H1 (cell line): ENCODE data around the gene AHSG. TPM values are rescaled to one million over a fixed set of nuclear protein-coding genes. Genes with fewer than 3 reads are reported as not detected.

Experiments
- CTCF ChIA-PET: fragments of 300-600 bp; sonication (Branson Sonifier 250); formaldehyde crosslinking; loops from one replicate; lab custom pipeline; 2021; ENCODE audit not compliant: partially characterized antibody; lab: Charles Lee
- POLR2A ChIA-PET: fragments of 300-600 bp; sonication (Branson Sonifier 250); formaldehyde crosslinking; loops from one replicate; lab custom pipeline; 2021; ENCODE audit warnings: inconsistent platforms; ENCODE audit not compliant: partially characterized antibody; lab: Charles Lee
- DNase-seq, 2 experiments: peaks; one replicate each; pipeline versions ENCODE4 v3.0.0 to v3.0.0-alpha.2; 2010 to 2022; ENCODE audit warnings: low spot score in 2 of 2, low read depth in 1 of 2, mixed read lengths in 1 of 2
- FAIRE-seq: peaks from 2 replicates; lab custom pipeline; 2011; peaks lifted over from hg19 to GRCh38; lab: Jason Lieb, UNC
- H2AFZ ChIP-seq: 2 replicates; pipeline ENCODE4 v1.8.1; 2012; ENCODE audit warnings: low read length, inconsistent platforms
- H2AK5ac ChIP-seq: 2 replicates; pipeline ENCODE4 v1.6.1; 2013; ENCODE audit warnings: low read depth, low read length
- H2BK120ac ChIP-seq: replicated peaks from 2 replicates; pipeline ENCODE3; 2013; ENCODE audit warnings: low read depth, low read length, inconsistent platforms
- H2BK12ac ChIP-seq: 2 replicates; pipeline ENCODE4 v1.6.1; 2013; ENCODE audit warnings: low read depth, low read length
- H2BK15ac ChIP-seq: 2 replicates; pipeline ENCODE4 v1.6.1; 2013; ENCODE audit warnings: low read length
- H2BK20ac ChIP-seq: 2 replicates; pipeline ENCODE4 v1.6.1; 2013; ENCODE audit warnings: low read length
- H2BK5ac ChIP-seq: 2 replicates; pipeline ENCODE4 v1.6.1; 2013; ENCODE audit warnings: low read depth, low read length
- H3K14ac ChIP-seq: 2 replicates; pipeline ENCODE4 v1.6.1; 2013; ENCODE audit warnings: inconsistent platforms; ENCODE audit not compliant: insufficient read length
- H3K18ac ChIP-seq: 2 replicates; pipeline ENCODE4 v1.6.1; 2013; ENCODE audit warnings: low read length; ENCODE audit errors: extremely low read depth
- H3K23ac ChIP-seq: 2 replicates; pipeline ENCODE4 v1.6.1; 2013; ENCODE audit warnings: inconsistent platforms; ENCODE audit not compliant: insufficient read length
- H3K23me2 ChIP-seq: 2 replicates; pipeline ENCODE4 v1.6.1; 2013; ENCODE audit warnings: low read depth, low read length
- H3K27ac ChIP-seq: 2 replicates; pipeline ENCODE4 v1.6.1; 2011; ENCODE audit warnings: low read depth, low read length, inconsistent platforms
- H3K27me3 ChIP-seq, 4 experiments: replicated peaks in 1 of 4; 1 replicate in 1 of 4; 2 replicates in 3 of 4; pipeline versions ENCODE4 v1.6.1 to v1.8.1; 2011 to 2013; ENCODE audit warnings: low read length in 3 of 4, mild to moderate bottlenecking in 3 of 4, inconsistent platforms in 2 of 4, mixed read lengths in 2 of 4, moderate library complexity in 1 of 4; ENCODE audit not compliant: control insufficient read depth in 3 of 4, insufficient read depth in 3 of 4; ENCODE audit errors: extremely low read depth in 1 of 4
- H3K36me3 ChIP-seq, 4 experiments: 2 replicates each; pipeline versions ENCODE4 v1.6.1 to v1.8.1; 2011 to 2013; ENCODE audit warnings: mild to moderate bottlenecking in 4 of 4, low read length in 3 of 4, moderate library complexity in 2 of 4, control low read depth in 1 of 4, inconsistent platforms in 1 of 4; ENCODE audit not compliant: insufficient read depth in 4 of 4, control insufficient read depth in 2 of 4
- H3K4ac ChIP-seq: replicated peaks from 2 replicates; pipeline ENCODE3; 2013; ENCODE audit warnings: low read length, low read depth, mixed read lengths, inconsistent platforms; ENCODE audit not compliant: insufficient read length
- H3K4me1 ChIP-seq, 4 experiments: replicated peaks in 1 of 4; 1 replicate in 1 of 4; 2 replicates in 3 of 4; pipeline versions ENCODE4 v1.6.1 to v1.8.1; 2011 to 2013; ENCODE audit warnings: low read length in 3 of 4, inconsistent platforms in 2 of 4, mixed read lengths in 1 of 4; ENCODE audit not compliant: insufficient read depth in 4 of 4, control insufficient read depth in 3 of 4
- H3K4me2 ChIP-seq, 2 experiments: 2 replicates each; pipeline versions ENCODE4 v1.6.1 to v1.8.1; 2011 to 2013; ENCODE audit warnings: low read depth in 2 of 2, low read length in 2 of 2, control low read depth in 1 of 2, inconsistent platforms in 1 of 2, mild to moderate bottlenecking in 1 of 2; ENCODE audit not compliant: insufficient read depth in 1 of 2
- H3K4me3 ChIP-seq, 4 experiments: fragments of 200-600, 300-600 bp in 1 of 4; sonication (generic), shearing (Covaris generic), sonication (Bioruptor Twin) in 1 of 4; 2 replicates each; pipeline versions ENCODE4 v1.5.1 to v1.8.1; 2011 to 2016; ENCODE audit warnings: low read length in 4 of 4, low read depth in 3 of 4, control low read depth in 2 of 4, inconsistent platforms in 2 of 4, mild to moderate bottlenecking in 2 of 4, mixed read lengths in 1 of 4, moderate library complexity in 1 of 4; ENCODE audit not compliant: insufficient read depth in 2 of 4; ENCODE audit errors: extremely low read depth in 1 of 4
- H3K56ac ChIP-seq: replicated peaks from 2 replicates; pipeline ENCODE3; 2013; ENCODE audit warnings: low read depth, mild to moderate bottlenecking, mixed read lengths, low read length, inconsistent platforms; ENCODE audit not compliant: insufficient read length
- H3K79me1 ChIP-seq: 2 replicates; pipeline ENCODE4 v1.6.1; 2013; ENCODE audit warnings: low read depth, low read length, control low read depth
- H3K79me2 ChIP-seq, 2 experiments: 2 replicates each; pipeline versions ENCODE4 v1.6.1 to v1.8.1; 2012 to 2013; ENCODE audit warnings: low read length in 2 of 2, mild to moderate bottlenecking in 2 of 2, inconsistent platforms in 1 of 2; ENCODE audit not compliant: insufficient read depth in 2 of 2, control insufficient read depth in 1 of 2
- H3K9ac ChIP-seq, 4 experiments: replicated peaks in 1 of 4; 1 replicate in 1 of 4; 2 replicates in 3 of 4; pipeline versions ENCODE4 v1.6.1 to v1.8.1; 2011 to 2013; ENCODE audit warnings: low read depth in 3 of 4, low read length in 3 of 4, control low read depth in 2 of 4, mild to moderate bottlenecking in 2 of 4, moderate library complexity in 2 of 4, inconsistent platforms in 1 of 4; ENCODE audit errors: extremely low read depth in 1 of 4
- H3K9me3 ChIP-seq, 2 experiments: 2 replicates each; pipeline versions ENCODE4 v1.6.1 to v1.8.1; 2012 to 2013; ENCODE audit warnings: mild to moderate bottlenecking in 2 of 2, moderate library complexity in 2 of 2, control low read depth in 1 of 2, inconsistent platforms in 1 of 2, low read depth in 1 of 2, low read length in 1 of 2, mixed read lengths in 1 of 2; ENCODE audit not compliant: insufficient read depth in 2 of 2
- H4K20me1 ChIP-seq, 2 experiments: replicated peaks in 1 of 2; 2 replicates each; pipeline versions ENCODE3 to v1.8.1; 2011 to 2013; ENCODE audit warnings: inconsistent platforms in 2 of 2, low read length in 2 of 2, mild to moderate bottlenecking in 1 of 2; ENCODE audit not compliant: insufficient read depth in 2 of 2, control insufficient read depth in 1 of 2
- H4K5ac ChIP-seq: 2 replicates; pipeline ENCODE4 v1.6.1; 2013; ENCODE audit warnings: low read length, low read depth, mixed read lengths, inconsistent platforms; ENCODE audit not compliant: insufficient read length
- H4K8ac ChIP-seq: 2 replicates; pipeline ENCODE4 v1.8.0; 2013; ENCODE audit warnings: mild to moderate bottlenecking, moderate library complexity, low read length, inconsistent platforms; ENCODE audit not compliant: insufficient read depth; ENCODE audit errors: extremely low read depth
- H4K91ac ChIP-seq: replicated peaks from 2 replicates; pipeline ENCODE3; 2013; ENCODE audit warnings: low read length, mixed read lengths, inconsistent platforms; ENCODE audit not compliant: insufficient read length
- ASH2L ChIP-seq: fragments of 200-600, 300-600 bp; sonication (generic); IDR thresholded peaks from one replicate; pipeline ENCODE4 v1.7.1; 2017; ENCODE audit warnings: low read length
- CHD2 ChIP-seq: IDR thresholded peaks from 2 replicates; pipeline ENCODE4 v1.6.1; 2012; ENCODE audit warnings: low read length, improper control_type of control experiment
- JUND ChIP-seq: IDR thresholded peaks from 2 replicates; pipeline ENCODE4 v1.6.1; 2011; ENCODE audit warnings: mild to moderate bottlenecking, improper control_type of control experiment, low read length
- PHF8 ChIP-seq: fragments of 200-600 bp; sonication (generic); conservative IDR thresholded peaks from 2 replicates; pipeline ENCODE4 v1.7.1; 2012; ENCODE audit warnings: low read depth, mild to moderate bottlenecking, inconsistent platforms, low read length, moderate library complexity
- POLR2AphosphoS5 ChIP-seq: IDR thresholded peaks from 2 replicates; pipeline ENCODE4 v1.6.1; 2011; ENCODE audit warnings: low read depth, low read length
- RAD21 ChIP-seq, 2 experiments: IDR thresholded peaks in 1 of 2; conservative IDR thresholded peaks in 1 of 2; 2 replicates each; pipeline ENCODE4 v1.6.1; 2011; ENCODE audit warnings: low read depth in 2 of 2, low read length in 2 of 2, improper control_type of control experiment in 1 of 2, inconsistent platforms in 1 of 2, mild to moderate bottlenecking in 1 of 2, moderate library complexity in 1 of 2
- RBBP5 ChIP-seq: IDR thresholded peaks from 2 replicates; pipeline ENCODE4 v1.7.1; 2012; ENCODE audit warnings: low read depth, mild to moderate bottlenecking, inconsistent platforms, low read length, moderate library complexity, borderline replicate concordance
- RNF2 ChIP-seq: fragments of 200-900, 300-1000 bp; sonication (generic); IDR thresholded peaks from 2 replicates; pipeline ENCODE4 v1.7.1; 2016; ENCODE audit warnings: borderline replicate concordance, low read depth, mild to moderate bottlenecking, antibody characterized with exemption, low read length; ENCODE audit not compliant: poor library complexity, severe bottlenecking; ENCODE audit errors: missing control alignments
- SAP30 ChIP-seq: fragments of 300-600 bp; sonication (generic); IDR thresholded peaks from 2 replicates; pipeline ENCODE4 v1.7.1; 2012; ENCODE audit warnings: low read length, moderate library complexity, mild to moderate bottlenecking, inconsistent platforms; ENCODE audit not compliant: insufficient read depth, insufficient replicate concordance
- SIN3A ChIP-seq, 2 experiments: IDR thresholded peaks in 1 of 2; conservative IDR thresholded peaks in 1 of 2; 2 replicates each; pipeline ENCODE4 v1.6.1; 2011 to 2012; ENCODE audit warnings: low read length in 2 of 2, improper control_type of control experiment in 1 of 2, low read depth in 1 of 2, mild to moderate bottlenecking in 1 of 2
- SP2 ChIP-seq: IDR thresholded peaks from 2 replicates; pipeline ENCODE4 v1.6.1; 2012; ENCODE audit warnings: mild to moderate bottlenecking, low read length, inconsistent platforms
- USF2 ChIP-seq: IDR thresholded peaks from 2 replicates; pipeline ENCODE4 v1.6.1; 2011; ENCODE audit warnings: low read length, improper control_type of control experiment
- WGBS, 2 experiments: shearing (Covaris generic) in 1 of 2; methylation state at CpG; one replicate each; pipeline versions ENCODE4 v1.1.6 to v1.1.7; 2013 to 2015; ENCODE audit warnings: low lambda C conversion rate in 2 of 2, mixed read lengths in 2 of 2, inconsistent platforms in 1 of 2, low coverage in 1 of 2, missing lambda C conversion rate in 1 of 2; ENCODE audit not compliant: insufficient replicate concordance in 2 of 2, insufficient coverage in 1 of 2, insufficient read length in 1 of 2; ENCODE audit errors: extremely low coverage in 1 of 2, missing lambda C conversion rate in 1 of 2; 5-methylcytosine and 5-hydroxymethylcytosine counted together
- polyA plus RNA-seq, 7 experiments: library from polyadenylated mRNA; depleted of rRNA in 3 of 7; stranded (reverse) in 5 of 7; unstranded in 2 of 7; fragments of >200 nt in 5 of 7; fragments of 200-250 nt in 2 of 7; gene quantifications; 1 replicate in 5 of 7; 2 replicates in 1 of 7; 4 replicates in 1 of 7; pipeline versions ENCODE4 v1.2.1 to v1.2.3, GENCODE V29; 2011 to 2013; ENCODE audit warnings: missing spikeins in 2 of 7, mixed read lengths in 2 of 7
- total RNA-seq: library from RNA; stranded (reverse); fragmentation: NEBNext Ultra II Directional; extraction: Animal tissue kit (Norgen Biotek cat#: 25700); gene quantifications from 2 replicates; pipeline ENCODE4 v1.2.1, GENCODE V29; 2021

Gene AHSG
- total and polyA plus RNA-seq, 2 of the 8 experiments (the other 6 are each of a cell fraction or from before 2014, with no cell fraction given) = 0.68 to 0.78 TPM

GRCh38 chr3:186598794-186599141 is 14.1 kb upstream of the AHSG start:
- Histone ChIP-seq H3K4me2 (no peak overlapping the region), H4K91ac (no peak overlapping the region), H3K56ac (peak overlapping the region; percentile 39), H3K4me3 (no peak overlapping the region), H3K27ac (no peak overlapping the region), H3K36me3 (no peaks in the 10 kb centered on the region), H3K79me1 (no peaks in the 10 kb centered on the region), H4K5ac (no peak overlapping the region), H3K4ac (no peak overlapping the region), H2BK12ac (no peak overlapping the region), H2AFZ (no peak overlapping the region), H2BK20ac (no peak overlapping the region), H2BK5ac (no peak overlapping the region; the same call in 1 of the 2 replicates), H2AK5ac (no peak overlapping the region), H2BK120ac (no peak overlapping the region), H3K23me2 (no peaks in the 10 kb centered on the region), H2BK15ac (no peak overlapping the region), H3K27me3 (no peaks in the 10 kb centered on the region; a peak in 1 of 7 replicates), H3K23ac (no peak overlapping the region), H3K9me3 (no peaks in the 10 kb centered on the region), H3K18ac (no peak overlapping the region), H3K9ac (no peak overlapping the region), H3K14ac (no peak overlapping the region), H4K8ac (no peak overlapping the region), H3K4me1 (no peaks in the 10 kb centered on the region), H4K20me1 (no peaks in the 10 kb centered on the region), H3K79me2 (no peaks in the 10 kb centered on the region)
- ChIA-PET CTCF (interaction anchor here (0.9 to 23.7 kb wide), 2 partner anchors 9 to 15 kb away, joined by 4 to 333 read pairs; partner anchors contain the start of gene AHSG), POLR2A (interaction anchor here (1.0 to 10.2 kb wide), 2 partner anchors 16 to 185 kb away, joined by 3 to 85 read pairs; partner anchors contain the start of gene EIF4A2)
- DNase-seq (no peak), FAIRE-seq (no peak)
- 84% methylated on average over 4 of the region's 4 CpGs; no CpG with 5 or more reads in 1 of the 2 experiments for WGBS, 2 experiments
- no peak for TF ChIP-seq RNF2
- no peak for TF ChIP-seq JUND
- no peak for TF ChIP-seq USF2
- no peak for TF ChIP-seq ASH2L
- TF ChIP-seq SAP30 = no peak
- TF ChIP-seq PHF8 = no peak
- no peak for TF ChIP-seq SIN3A (conservative IDR thresholded peaks at IDR 0.05 in 1 of 2, IDR thresholded peaks at IDR 0.05 in 1 of 2; ENCODE audit: low read depth in 1 of 2, low read length in 2 of 2)
- no peak for TF ChIP-seq RBBP5
- TF ChIP-seq SP2 = no peak
- no peak for TF ChIP-seq POLR2AphosphoS5
- no peak for TF ChIP-seq CHD2
- TF ChIP-seq RAD21 (IDR thresholded peaks at IDR 0.05 in 1 of 2, conservative IDR thresholded peaks at IDR 0.05 in 1 of 2; ENCODE audit: low read depth in 2 of 2, low read length in 2 of 2) = no peak
